GM23338 (cell line): ENCODE measurements around the gene IRF6. TPM values are rescaled to one million over a fixed set of nuclear protein-coding genes. Genes with fewer than 3 reads are reported as not detected.
A peak's percentile ranks its signal among the peaks of the same experiment; 100 is the strongest.

Experiments
- ATAC-seq: fragments of 200-7000 bp; cut with Tn5 transposase; 3 replicates; pipeline ENCODE4 v1.9.1; 2020
- DNase-seq: peaks from one replicate; pipeline ENCODE4 v3.0.0-alpha.2; 2015; ENCODE audit warnings: low spot score
- H2AFZ ChIP-seq: fragments of 200-600 bp; sonication (generic); 2 replicates; pipeline ENCODE4 v1.8.0; 2016; ENCODE audit warnings: antibody characterized with exemption, mild to moderate bottlenecking, moderate library complexity
- H3F3A ChIP-seq: fragments of 200-600 bp; sonication (generic); replicated peaks from 2 replicates; pipeline ENCODE4 v1.8.0; 2017; ENCODE audit warnings: antibody characterized with exemption, mixed run types, low read depth
- H3K27ac ChIP-seq: fragments of 200-600 bp; sonication (generic); 2 replicates; pipeline ENCODE4 v1.6.1; 2016; ENCODE audit warnings: low read depth
- H3K27me3 ChIP-seq: fragments of 200-600 bp; sonication (generic); 2 replicates; pipeline ENCODE4 v1.8.0; 2016; ENCODE audit warnings: mild to moderate bottlenecking, mixed run types, moderate library complexity; ENCODE audit not compliant: insufficient read depth
- H3K36me3 ChIP-seq: fragments of 200-600 bp; sonication (generic); 2 replicates; pipeline ENCODE4 v1.8.0; 2016; ENCODE audit warnings: mild to moderate bottlenecking; ENCODE audit not compliant: insufficient read depth
- H3K4me1 ChIP-seq: fragments of 200-600 bp; sonication (generic); 2 replicates; pipeline ENCODE4 v1.8.0; 2016; ENCODE audit warnings: mild to moderate bottlenecking, moderate library complexity; ENCODE audit not compliant: insufficient read depth
- H3K4me2 ChIP-seq: fragments of 200-600 bp; sonication (generic); 2 replicates; pipeline ENCODE4 v1.7.1; 2017; ENCODE audit warnings: mixed run types
- H3K4me3 ChIP-seq: fragments of 200-600 bp; sonication (generic); 2 replicates; pipeline ENCODE4 v1.6.1; 2016; ENCODE audit warnings: mixed run types
- H3K79me2 ChIP-seq: fragments of 200-600 bp; sonication (generic); replicated peaks from 2 replicates; pipeline ENCODE4 v1.8.0; 2017; ENCODE audit warnings: mild to moderate bottlenecking; ENCODE audit not compliant: insufficient read depth
- H3K9me2 ChIP-seq: fragments of 200-600 bp; sonication (generic); 2 replicates; pipeline ENCODE4 v1.8.0; 2017; ENCODE audit not compliant: insufficient read depth
- H4K20me1 ChIP-seq: fragments of 200-600 bp; sonication (generic); replicated peaks from 2 replicates; pipeline ENCODE4 v1.8.0; 2017; ENCODE audit warnings: mild to moderate bottlenecking; ENCODE audit not compliant: insufficient read depth
- H3K27ac Mint-ChIP-seq: 2 replicates; pipeline ENCODE4 v1.8.0; 2020; ENCODE audit warnings: inconsistent platforms, mild to moderate bottlenecking, moderate library complexity, mixed read lengths
- H3K27me3 Mint-ChIP-seq: 3 replicates; pipeline ENCODE4 v1.8.0; 2022; ENCODE audit warnings: low read depth, mild to moderate bottlenecking, moderate library complexity, mixed read lengths, inconsistent platforms; ENCODE audit not compliant: insufficient read depth, poor library complexity
- H3K36me3 Mint-ChIP-seq: 3 replicates; pipeline ENCODE4 v1.8.0; 2021; ENCODE audit warnings: low read depth, mild to moderate bottlenecking, inconsistent platforms, moderate library complexity, mixed read lengths
- H3K4me1 Mint-ChIP-seq: 3 replicates; pipeline ENCODE4 v1.8.0; 2020; ENCODE audit warnings: mild to moderate bottlenecking, inconsistent platforms, mixed read lengths
- H3K4me3 Mint-ChIP-seq: 3 replicates; pipeline ENCODE4 v1.8.0; 2021; ENCODE audit warnings: moderate library complexity, mild to moderate bottlenecking, inconsistent platforms, mixed read lengths
- H3K9me3 Mint-ChIP-seq: 3 replicates; pipeline ENCODE4 v1.8.0; 2020; ENCODE audit warnings: moderate library complexity, mild to moderate bottlenecking, inconsistent platforms, mixed read lengths
- CREB1 ChIP-seq: fragments of 250-450 bp; sonication (Bioruptor Pico); IDR thresholded peaks from 2 replicates; pipeline ENCODE4 v1.5.0; 2020; ENCODE audit warnings: low read depth, mild to moderate bottlenecking, moderate library complexity
- CTCF ChIP-seq, 2 experiments: fragments of 200-600 bp in 1 of 2; sonication (generic) in 1 of 2; conservative IDR thresholded peaks; 2 replicates each; pipeline versions ENCODE4 v1.5.1 to v1.6.1; 2016 to 2017; ENCODE audit warnings: antibody characterized with exemption in 2 of 2, low read depth in 2 of 2, mild to moderate bottlenecking in 2 of 2, moderate library complexity in 1 of 2
- ETS1 ChIP-seq: IDR thresholded peaks from 2 replicates; pipeline ENCODE4 v1.6.1; 2016; ENCODE audit warnings: antibody characterized with exemption
- EZH2 ChIP-seq: fragments of 200-600 bp; sonication (generic); IDR thresholded peaks from one replicate; pipeline ENCODE4 v1.8.0; 2017; ENCODE audit warnings: antibody characterized with exemption, mild to moderate bottlenecking, low read depth; ENCODE audit not compliant: unreplicated experiment
- EZH2phosphoT487 ChIP-seq: fragments of 200-600 bp; sonication (generic); IDR thresholded peaks from one replicate; pipeline ENCODE4 v1.8.1; 2018; ENCODE audit warnings: antibody characterized with exemption; ENCODE audit not compliant: unreplicated experiment
- JUNB ChIP-seq: IDR thresholded peaks from one replicate; pipeline ENCODE4 v1.6.1; 2016; ENCODE audit warnings: antibody characterized with exemption; ENCODE audit not compliant: unreplicated experiment
- NANOG ChIP-seq: IDR thresholded peaks from 2 replicates; pipeline ENCODE4 v1.6.1; 2016; ENCODE audit warnings: antibody characterized with exemption, borderline replicate concordance
- POLR2AphosphoS5 ChIP-seq: IDR thresholded peaks from 2 replicates; pipeline ENCODE4 v1.6.1; 2016; ENCODE audit warnings: antibody characterized with exemption, low read depth
- REST ChIP-seq: IDR thresholded peaks from one replicate; pipeline ENCODE4 v1.6.1; 2018; ENCODE audit warnings: antibody characterized with exemption; ENCODE audit not compliant: unreplicated experiment
- STAT1 ChIP-seq: IDR thresholded peaks from one replicate; pipeline ENCODE4 v1.6.1; 2016; ENCODE audit warnings: antibody characterized with exemption; ENCODE audit not compliant: unreplicated experiment
- ZNF114 ChIP-seq: fragments of 250-450 bp; sonication (Bioruptor Pico); IDR thresholded peaks from 2 replicates; pipeline ENCODE4 v1.5.0; 2020; ENCODE audit warnings: mild to moderate bottlenecking, moderate library complexity
- ZNF331 ChIP-seq: fragments of 250-450 bp; sonication (Bioruptor Pico); IDR thresholded peaks from 2 replicates; pipeline ENCODE4 v1.5.0; 2020; ENCODE audit warnings: low read depth, mild to moderate bottlenecking, moderate library complexity
- ZNF462 ChIP-seq: fragments of 250-450 bp; sonication (Bioruptor Pico); IDR thresholded peaks from 2 replicates; pipeline ENCODE4 v1.5.0; 2020; ENCODE audit warnings: mild to moderate bottlenecking, moderate library complexity
- polyA plus RNA-seq: library from polyadenylated mRNA; unstranded; fragments of >200 nt; fragmentation: Nextera tagmentation; extraction: Ambion mirVana; gene quantifications from 2 replicates; pipeline ENCODE4 v1.2.1, GENCODE V29; 2016
- total RNA-seq: library from RNA; depleted of rRNA; stranded (reverse); fragments of >200 nt; shearing (Covaris generic); gene quantifications from 2 replicates; pipeline ENCODE4 v1.2.3, GENCODE V29; 2014

IRF6 gene
- total and polyA plus RNA-seq, 2 experiments from 2014 or later = 4.6 to 11.7 TPM

GRCh38 chr1:209746451-209747165 is 59.3 kb downstream of the IRF6 start:
- H3K36me3 ChIP-seq = no peaks in the 10 kb centered on the region
- Mint-ChIP-seq H3K9me3 (no peaks in the 10 kb centered on the region), H3K27me3 (peaks cover 1% of the 10 kb centered on the region), H3K27ac (no peak overlapping the region), H3K4me3 (no peak overlapping the region), H3K36me3 (no peaks in the 10 kb centered on the region), H3K4me1 (peaks cover 10% of the 10 kb centered on the region)
- no peaks in the 10 kb centered on the region for H3K9me2 ChIP-seq
- peaks cover 25% of the 10 kb centered on the region for H3K27me3 ChIP-seq
- H3K4me3 ChIP-seq = no peak overlapping the region
- TF ChIP-seq ZNF331 (CRISPR knock-in tag) (no peak), ZNF114 (CRISPR knock-in tag) (no peak), ETS1 (no peak), CTCF (conservative IDR thresholded peaks at IDR 0.05; ENCODE audit: low read depth in 2 of 2) (no peak), JUNB (no peak), EZH2phosphoT487 (no peak), STAT1 (no peak), EZH2 (no peak), ZNF462 (no peak), POLR2AphosphoS5 (no peak), CREB1 (CRISPR knock-in tag) (no peak), NANOG (no peak), REST (no peak)
- no peak overlapping the region; the same call in 1 of the 2 replicates for H2AFZ ChIP-seq
- H3K4me1 ChIP-seq = peaks cover 4% of the 10 kb centered on the region; the same call in 1 of the 2 replicates
- ATAC-seq (no peak), DNase-seq (no peak)
- peak overlapping the region; percentile 72; the same call in 1 of the 2 replicates for H3K4me2 ChIP-seq
- no peak overlapping the region for H3K27ac ChIP-seq
- no peaks in the 10 kb centered on the region for H3F3A ChIP-seq
- H3K79me2 ChIP-seq = no peaks in the 10 kb centered on the region
- no peaks in the 10 kb centered on the region for H4K20me1 ChIP-seq
